ENCODE data around the gene ACTL7B.
"Not testable (repeated sequence)": the region's sequence is repeated elsewhere in the genome, so short reads cannot be mapped to it uniquely, and the experiment has no call there.

The ACTL7B gene

DNA sequence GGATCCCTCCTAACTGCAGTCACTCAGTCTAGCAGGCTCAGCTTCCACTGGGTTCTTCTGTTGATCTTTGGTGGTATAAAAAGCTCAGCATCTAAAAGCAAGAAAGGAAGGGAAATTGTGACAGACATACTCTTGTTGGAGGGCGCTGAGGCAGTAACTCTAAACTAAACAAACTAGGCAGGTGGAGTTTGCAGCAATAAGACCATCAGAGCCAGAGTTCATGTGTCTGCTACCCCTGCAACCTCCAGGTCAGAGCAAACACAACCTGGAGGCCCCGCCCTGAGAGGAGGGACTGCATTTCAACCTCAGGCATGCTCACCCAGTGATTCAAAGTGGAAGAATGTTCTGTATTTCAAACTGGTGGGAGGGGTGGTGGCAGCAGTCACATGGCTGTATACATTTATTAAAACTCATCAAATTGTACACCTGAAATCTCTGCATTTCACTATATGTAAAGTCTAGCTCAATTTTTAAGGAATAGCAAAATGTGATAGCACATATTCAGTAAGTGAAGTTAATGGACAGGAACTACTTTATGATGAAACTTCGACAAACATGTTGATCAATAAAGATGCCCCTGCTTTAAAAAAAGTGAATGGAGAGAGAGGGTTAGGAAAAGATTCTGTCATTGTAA, 13.4 kb upstream of the ACTL7B start:
- DNase-seq (ENCODE audit: low spot score), result no peak

DNA sequence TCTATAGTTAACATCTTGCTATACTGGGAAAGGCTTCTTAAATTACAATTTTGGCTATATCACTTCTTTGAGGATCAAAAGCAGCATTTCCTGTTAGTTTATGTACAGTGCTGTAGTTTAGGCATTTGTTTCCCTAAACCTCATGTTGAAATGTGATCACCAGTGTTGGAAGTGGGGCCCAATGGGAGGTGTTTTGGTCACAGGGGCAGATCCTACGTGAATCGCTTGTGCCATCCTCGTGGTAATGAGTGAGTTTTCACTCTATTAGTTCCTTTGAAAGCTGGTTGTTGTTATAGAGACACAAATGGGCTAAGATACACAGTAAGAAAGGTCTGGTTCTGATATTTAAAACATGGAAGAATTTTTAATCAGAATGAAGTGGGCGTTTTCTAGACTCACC, 12.0 kb upstream of the ACTL7B start:
- no peak for DNase-seq (ENCODE audit: low spot score)

DNA sequence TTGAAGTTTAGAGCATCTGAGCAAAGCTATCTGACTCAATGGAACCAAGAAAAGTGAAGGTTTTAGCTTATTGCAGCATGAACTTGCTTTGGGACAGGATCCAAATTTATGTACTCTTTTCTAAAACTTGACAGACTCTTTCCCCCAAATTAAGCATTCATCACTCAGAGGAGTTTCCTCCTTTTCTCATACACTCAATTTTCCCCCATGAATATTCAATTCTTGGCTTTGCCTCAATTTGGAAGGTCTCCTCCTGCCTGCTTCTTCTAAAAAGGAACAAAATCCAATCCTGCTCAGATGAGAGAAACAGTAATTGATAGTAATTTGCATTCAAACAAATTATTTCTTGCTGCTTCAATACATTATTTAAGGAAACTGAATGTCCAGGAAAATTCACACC, 11.3 kb upstream of the ACTL7B start:
- DNase-seq (ENCODE audit: low spot score), result no peak

DNA sequence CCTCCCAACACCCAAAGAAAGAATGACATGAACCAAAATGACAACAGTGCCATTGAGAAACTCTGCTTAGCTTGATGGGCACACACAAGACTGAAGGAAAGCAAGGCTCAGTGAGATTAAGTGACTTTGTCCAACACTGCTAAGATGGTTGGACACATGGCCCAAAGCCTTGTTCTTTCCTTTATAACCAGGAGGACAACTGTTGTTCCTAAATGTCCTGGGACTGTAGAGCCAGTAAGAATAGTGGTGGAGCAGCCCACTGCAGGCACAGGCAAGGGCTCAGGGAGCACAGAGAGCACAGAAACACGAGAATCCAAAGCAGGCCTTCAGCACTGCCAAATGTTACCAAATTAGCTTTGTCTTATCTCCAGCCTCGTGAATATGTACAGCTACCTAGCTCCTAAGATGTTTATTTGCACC, 10.2 kb upstream of the ACTL7B start:
- DNase-seq (ENCODE audit: low spot score), result no peak

DNA sequence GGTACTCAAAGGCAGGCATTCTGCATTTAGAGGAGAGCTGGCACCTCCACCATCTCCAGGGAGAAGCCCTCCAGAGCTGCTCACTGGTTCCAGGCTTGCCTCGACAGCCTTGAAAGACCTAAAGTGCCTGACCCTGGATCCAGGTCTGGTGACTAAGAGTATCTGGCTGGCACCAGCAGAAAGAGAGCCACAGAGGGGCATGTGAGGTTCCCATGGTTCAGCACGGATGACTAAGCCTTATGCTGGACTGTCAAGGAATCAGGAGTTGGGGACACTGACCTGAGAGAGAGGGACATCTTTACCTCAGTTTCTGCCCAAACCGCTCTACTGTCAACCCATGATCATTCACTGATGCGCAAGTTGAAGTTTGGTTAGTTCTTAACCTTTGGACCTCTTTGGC, 9.3 kb upstream of the ACTL7B start:
- DNase-seq (ENCODE audit: low spot score), result no peak

DNA sequence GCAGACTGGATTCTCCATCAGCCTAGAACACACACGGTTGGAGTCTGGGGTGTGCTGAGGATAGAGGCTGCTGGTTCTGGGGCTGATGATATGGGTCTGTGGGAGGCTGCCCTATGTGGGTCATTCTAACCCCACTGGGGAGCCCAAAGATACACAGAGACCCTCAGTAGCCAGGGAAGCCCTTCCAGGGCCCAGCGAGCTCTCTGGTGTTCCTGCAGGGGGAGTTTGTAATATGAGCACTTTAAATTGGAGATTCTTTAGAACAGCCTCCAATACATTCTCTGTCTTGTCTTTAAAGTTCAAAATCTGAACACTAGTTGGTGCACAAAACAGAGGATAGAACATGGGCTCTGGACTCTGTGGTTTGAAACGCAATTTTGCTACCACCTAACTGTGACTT, 8.7 kb upstream of the ACTL7B start:
- no peak for DNase-seq (ENCODE audit: low spot score)

DNA sequence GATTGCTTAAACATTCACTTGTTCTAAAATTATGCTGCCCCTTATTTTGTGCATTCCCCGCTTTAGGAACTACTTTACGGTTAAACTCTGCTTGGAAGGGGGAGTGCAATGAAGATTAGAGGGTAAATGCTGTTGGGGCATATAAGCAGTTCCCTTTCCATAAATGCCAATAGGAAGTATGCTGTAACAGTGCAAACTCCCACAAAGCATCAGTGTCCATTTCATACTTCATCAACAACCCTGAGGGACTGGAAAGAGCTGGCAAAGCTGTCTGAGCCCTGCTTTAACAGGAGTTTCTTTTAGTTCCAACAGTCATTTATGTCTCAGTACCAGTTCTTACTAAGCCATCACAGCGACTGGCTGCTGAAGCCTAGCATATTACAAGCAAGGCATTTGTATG, 8.1 kb upstream of the ACTL7B start:
- no peak for DNase-seq (ENCODE audit: low spot score)

DNA sequence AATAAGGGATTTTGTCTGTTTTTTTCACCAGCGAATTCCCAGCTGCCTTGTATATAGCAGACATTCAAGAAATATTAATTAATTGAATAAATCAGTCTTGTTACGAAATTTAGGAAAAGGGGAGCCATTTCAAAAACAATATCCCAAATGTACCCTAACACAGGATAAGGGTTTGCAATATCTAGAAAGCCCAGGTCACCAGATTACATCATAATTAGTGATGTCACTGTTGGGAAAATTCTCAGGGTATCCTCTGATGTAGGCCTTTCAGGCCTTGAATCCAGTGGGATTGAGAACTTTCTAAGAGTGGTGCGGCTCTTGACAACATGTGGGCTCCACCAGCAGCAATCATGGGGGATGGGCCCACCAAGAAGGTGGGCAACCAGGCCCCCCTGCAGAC, 6.2 kb upstream of the ACTL7B start, which contains the start of gene ACTL7A:
ACTL7A (plus strand) TSS at position 270 of the 400 bp plus-strand sequence; CDS start at position 327, 57 bp downstream.
- no peak for DNase-seq (ENCODE audit: low spot score)

DNA sequence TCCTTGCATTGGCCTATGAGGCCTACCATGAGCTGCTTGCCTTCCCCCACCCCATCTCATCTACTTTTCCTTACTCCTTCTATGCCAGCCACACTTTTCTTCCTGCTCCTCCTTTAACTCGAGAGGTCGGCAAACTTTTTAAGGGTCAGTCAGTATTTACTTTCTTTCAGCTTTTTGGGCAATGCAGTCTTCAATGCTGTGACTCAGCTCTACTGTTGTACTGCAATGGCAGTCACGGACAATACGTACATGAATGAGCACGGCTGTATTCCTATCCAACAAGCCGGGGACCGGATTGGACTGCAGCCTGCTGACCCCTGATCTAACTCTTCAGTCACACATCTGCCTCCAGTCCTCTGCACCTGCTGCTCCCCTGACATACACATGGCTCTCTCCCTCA, 5.7 kb upstream of the ACTL7B start:
- no peak for DNase-seq (ENCODE audit: low spot score)

DNA sequence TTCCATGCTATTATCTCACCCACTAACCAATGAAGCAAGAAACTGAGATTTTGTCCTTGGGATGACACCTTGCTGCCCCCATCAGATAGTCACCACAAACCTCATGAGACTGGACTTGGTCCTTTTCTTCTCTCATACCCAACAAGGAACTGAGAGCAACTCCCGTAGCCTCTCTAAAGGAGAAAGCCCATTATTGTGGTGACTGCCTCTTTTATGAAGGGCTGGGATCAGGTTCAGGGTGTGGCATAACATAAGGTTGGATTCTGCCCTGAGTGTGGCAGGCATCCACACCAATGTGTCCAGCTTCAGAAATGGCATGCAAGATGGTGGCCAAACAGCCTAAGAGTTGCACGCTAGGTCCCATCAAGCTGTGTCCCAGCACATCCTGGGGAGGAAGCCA, 5.0 kb upstream of the ACTL7B start:
- DNase-seq (ENCODE audit: low spot score), result no peak

DNA sequence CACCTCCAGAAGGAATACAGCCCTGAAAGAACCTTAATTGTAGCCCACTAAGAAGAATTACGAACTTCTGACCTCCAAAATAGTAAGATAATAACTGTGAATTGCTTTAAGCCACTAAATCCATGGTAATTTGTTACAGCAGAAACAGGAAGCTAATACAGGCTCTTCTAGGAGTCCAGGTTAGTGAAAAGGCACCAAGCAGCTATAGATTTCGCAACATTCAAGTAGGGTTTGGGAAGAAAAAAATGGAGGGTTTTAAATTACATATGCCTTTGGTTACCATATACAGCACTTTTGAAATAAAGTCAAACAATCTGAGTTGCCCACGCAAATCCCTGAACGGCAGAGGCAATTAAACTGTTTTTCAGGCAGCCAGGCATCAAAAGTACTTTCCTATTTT, 4.6 kb upstream of the ACTL7B start:
- no peak for DNase-seq (ENCODE audit: low spot score)

DNA sequence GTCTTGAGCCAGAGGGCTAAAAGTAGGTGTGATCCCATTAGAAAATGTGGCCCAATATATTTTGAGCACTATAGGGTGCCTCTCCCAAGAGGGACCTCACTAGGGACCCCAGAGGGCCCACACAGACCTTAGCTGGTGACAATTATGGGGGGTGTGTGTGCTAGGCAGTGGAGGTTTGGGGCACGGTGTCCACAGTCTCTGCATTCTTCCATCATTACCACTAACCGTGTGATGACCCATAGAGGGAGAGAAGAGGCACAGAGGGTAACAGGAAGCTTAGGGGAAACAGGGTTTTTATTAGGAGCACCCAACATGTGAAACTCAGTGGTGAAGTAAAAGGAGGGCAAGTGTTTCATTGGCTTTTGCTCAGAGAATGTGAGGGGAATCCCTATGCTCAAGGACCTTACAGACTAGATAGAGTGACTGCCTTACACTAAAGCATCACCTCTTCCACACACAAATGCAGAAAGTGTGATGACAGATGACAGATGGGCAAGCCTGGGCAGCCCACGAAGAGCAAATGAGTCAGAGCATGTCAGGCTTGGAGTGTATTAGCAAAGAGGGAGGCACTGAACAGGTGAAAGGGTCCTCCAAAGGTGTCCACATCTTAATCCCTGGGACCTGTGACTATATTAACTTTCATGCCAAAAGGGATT, 3.8 kb upstream of the ACTL7B start:
- no peak for DNase-seq (ENCODE audit: low spot score)

DNA sequence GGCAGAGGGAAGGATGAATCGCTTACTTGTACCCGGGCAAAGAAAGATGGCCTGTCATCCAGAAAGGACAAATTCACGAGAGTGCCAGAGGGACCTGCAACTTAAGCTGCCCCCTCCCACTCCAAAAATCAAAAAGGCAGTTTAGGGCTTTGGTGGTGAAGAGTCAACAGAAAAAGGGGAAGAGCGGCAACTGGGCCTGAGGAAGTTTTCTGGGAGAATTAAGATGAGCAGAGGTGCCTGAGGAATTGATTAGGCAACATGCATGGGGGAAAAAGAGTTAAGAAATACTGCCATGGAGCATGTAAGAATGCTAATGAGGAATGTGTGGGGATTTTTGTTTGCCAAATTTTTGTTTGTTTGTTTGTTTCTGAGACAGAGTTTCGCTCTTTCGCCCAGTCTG, 1.8 kb upstream of the ACTL7B start:
- no peak for DNase-seq (ENCODE audit: low spot score)

DNA sequence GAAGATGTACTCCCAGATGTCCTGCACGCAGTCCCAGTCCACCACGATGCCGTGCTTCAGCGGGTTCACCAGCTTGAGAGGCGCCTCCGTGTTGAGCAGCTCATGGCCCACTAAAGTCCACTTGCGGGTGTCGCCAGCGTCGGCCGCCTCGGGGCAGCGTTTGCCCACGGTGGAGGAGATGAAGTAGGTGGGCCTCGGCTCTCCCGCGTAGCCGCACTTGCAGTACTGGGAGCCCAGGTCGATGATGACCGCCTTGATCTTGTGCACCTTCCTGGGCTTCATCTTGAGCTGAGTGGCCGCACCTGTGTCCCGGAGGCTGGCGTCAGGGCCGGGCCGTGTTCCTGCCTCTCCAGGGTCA, 278 bp downstream of the ACTL7B start:
- DNase-seq (ENCODE audit: low spot score), result no peak

DNA sequence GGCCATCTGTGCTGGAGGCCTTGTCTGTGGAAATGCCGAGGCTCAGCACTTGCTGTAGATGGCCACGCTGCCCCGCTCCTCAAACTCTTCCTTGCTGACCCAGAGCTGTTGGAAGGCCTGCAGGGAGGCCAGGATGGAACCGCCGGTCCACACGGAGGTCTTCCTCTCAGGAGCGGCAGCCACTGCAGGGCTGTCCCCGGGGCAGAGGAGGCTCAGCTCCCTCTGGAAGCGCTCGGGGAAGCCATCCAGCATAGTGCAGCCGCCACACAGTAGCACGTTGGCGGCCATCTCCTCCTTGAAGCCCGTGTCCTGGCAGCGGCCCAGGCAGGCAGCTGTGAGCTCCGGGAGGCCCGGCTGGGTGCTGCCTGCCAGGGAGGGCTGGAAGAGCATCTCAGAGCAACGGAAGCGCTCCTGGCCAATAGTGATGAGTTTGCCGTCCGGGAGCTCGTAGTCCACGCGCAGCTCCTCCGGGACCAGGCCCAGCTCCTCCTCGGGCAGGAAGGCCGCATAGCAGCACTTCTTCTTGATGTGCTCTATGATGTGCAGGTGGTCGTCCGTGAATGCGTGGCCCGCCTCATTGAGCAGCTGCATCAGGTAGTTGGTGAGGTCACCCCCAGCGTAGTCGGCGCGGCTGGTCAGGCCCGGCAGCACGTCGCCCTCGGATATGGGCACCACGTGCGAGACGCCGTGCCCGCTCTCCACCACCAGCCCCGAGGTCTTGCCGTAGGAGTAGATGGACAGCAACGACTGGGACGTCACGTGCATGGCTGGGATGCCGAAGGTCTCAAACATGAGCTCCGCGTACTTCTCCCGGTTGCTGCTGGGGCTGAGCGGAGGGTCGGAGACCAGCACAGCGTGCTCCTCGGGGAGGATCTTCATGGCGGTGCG, 901 bp downstream of the ACTL7B start:
- DNase-seq (ENCODE audit: low spot score), result no peak

DNA sequence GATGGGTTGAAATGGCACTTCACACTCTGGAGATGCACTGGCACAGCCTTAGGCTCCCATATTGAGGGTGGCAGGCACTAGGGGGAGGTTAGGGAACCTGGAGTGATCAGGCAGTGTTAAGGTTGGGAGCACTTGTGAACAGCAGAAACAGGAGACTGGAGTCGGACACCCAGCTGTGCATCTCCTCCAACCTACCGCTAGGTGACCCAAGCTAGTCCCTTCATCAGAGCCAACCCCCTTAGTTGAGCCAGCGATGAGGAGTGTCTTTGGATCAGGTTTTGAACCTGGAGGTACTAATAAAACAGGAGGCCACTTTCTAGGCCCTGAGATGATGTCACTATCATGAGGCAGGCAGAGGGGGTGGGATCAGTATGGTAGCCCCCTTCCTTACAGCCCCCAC, 1.7 kb downstream of the ACTL7B start:
- no peak for DNase-seq (ENCODE audit: low spot score)

DNA sequence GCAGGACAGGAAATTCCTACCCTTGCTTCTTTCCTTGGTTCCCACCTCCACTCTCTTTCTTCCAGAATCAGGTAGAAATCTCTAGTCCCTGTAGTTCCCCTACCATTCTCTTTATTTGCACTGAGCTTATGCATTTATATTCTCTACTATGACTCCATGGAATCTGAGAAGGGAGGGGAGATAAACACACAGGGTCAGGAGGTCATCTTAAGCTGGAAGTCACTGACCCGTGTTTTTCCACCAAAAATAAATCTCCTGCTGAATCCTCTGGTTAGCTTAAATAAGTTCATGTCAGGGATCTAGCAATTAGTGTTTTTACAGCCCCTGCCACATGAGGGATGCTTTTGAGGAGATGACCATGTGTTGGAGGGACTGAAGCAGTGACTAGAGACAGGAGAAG, 3.7 kb downstream of the ACTL7B start:
- DNase-seq (ENCODE audit: low spot score), result no peak

DNA sequence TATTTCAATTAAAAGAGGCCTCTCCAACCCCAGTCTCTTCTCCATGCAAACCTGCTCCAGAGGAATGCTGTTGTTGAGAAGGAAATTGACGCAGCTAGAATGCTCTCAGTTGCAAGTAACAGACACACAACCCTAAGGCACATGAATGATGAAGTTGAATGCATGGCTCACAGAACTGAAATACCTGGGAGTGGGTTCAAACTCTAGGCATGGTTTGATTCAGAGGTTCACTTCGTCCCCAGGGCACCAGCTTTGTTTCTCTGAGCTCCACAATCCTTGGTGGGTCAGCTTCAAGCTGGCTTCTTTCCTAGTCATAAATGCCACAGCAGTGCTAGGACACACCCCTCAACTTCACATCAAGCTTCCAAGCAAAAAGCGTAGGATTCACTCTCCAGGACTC, 4.6 kb downstream of the ACTL7B start:
- DNase-seq (ENCODE audit: low spot score), result no peak

DNA sequence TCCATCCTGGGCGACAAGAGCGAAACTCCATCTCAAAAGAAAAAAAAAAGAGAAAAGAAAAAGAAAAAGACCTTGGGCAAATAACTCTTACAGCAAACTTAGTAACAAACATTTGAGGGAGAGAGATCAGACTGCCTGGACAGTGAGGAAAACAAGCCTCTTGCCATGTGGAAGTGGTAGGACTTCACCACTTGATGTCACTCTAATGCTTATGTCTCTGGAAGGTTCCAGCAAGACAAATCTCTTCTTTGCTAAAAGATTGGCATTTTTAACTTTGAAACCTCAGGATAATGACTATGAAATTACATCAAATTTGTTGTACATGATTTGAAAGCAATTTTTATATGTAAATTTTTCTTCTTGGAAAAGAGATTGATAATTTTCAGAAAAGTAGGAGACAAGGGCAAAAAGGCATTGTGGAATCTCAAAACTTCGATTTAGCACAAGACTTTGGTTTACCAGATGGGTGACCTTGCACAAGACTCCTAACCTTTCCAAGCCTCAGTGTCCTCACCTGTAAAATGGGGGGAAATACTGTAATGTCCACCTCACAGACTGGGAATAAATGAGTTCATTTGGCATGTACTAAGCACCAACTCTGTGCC, 5.4 kb downstream of the ACTL7B start:
- DNase-seq (ENCODE audit: low spot score), result no peak

DNA sequence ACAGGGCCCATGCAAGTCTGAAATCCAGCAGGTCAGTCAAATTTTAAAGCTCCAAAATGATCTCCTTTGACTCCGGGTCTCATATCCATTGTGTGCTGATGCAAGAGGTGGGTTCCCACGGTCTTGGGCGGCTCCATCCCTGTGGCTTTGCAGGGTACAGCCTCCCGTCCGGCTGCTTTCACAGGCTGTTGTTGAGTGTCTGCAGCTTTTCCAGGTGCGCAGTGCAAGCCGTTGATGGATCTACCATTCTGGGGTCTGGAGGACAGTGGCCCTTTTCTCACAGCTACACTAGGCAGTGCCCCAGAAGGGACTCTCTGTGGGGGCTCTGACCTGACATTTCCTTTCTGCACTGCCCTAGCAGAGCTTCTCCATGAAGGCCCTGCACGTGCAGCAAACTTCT, 7.5 kb downstream of the ACTL7B start:
- DNase-seq (ENCODE audit: low spot score), result not testable (repeated sequence)

DNA sequence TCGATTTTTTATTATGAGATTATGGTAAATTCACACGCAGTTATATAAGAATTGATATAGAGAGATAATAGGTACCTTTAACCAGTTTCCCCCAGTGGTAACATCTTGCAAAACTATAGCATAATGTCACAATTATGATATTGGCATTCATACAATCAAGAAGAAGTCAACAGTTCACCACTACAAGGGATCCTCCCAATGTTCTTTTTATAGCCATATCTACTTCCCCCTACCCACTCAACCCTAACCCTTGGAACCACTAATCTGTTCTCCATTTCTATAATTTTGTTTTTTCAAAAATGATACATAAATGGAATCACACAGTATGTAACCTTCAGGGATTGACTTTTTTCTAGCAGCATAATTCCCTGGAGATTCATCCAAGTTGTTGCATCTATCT, 9.8 kb downstream of the ACTL7B start:
- DNase-seq (ENCODE audit: low spot score), result no peak

DNA sequence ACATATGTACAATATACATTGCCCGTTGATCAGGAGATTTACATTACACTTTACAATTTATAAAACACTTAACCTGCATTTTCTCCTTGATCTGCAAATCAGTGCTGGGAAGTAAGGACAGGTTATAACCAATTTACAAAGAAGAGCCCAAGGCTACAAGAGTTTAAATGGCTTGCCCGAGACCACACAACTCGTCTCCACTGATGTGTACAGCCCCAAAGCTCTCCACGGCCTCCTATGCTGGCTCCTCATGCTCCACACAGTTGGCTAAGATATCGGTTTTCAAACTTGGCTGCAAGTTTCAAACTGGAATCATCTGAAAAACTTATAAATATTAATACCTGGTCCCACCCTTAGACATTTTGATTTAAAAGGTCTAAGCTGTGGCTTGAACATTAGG, 10.3 kb downstream of the ACTL7B start:
- no peak for DNase-seq (ENCODE audit: low spot score)

DNA sequence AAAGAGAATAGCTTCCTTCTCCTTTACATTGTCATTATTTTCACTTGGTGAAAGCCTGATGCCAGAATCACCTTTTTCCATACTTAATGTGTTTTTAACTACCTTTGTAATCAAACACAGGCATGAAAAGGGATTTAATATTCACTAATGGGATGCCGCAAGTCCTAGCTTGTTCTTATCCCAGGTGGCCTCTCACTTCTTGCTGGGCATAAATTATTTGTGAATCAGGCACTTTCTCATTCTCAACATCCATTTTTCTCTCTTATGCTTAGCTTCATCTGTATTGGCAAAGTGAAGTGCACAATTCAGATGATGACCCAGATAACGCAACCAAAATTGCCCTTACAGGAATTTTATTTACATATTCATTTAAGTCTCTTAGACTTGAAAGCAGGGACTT, 10.9 kb downstream of the ACTL7B start:
- no peak for DNase-seq (ENCODE audit: low spot score)
